RWPE2 (cell line): ENCODE results near the gene EPHA7.

Source experiments
- ATAC-seq: fragments of 200-7000 bp; cut with Tn5 transposase; 3 replicates; pipeline ENCODE4 v1.9.1; 2021; ENCODE audit warnings: low read depth
- DNase-seq: peaks from one replicate; pipeline ENCODE4 v3.0.0-alpha.2; 2020; ENCODE audit warnings: low spot score
- H3K27ac ChIP-seq: fragments of 450-650 bp; 2 replicates; pipeline ENCODE4 v1.5.1; 2017; ENCODE audit warnings: mild to moderate bottlenecking; ENCODE audit not compliant: poor library complexity, severe bottlenecking
- H3K27me3 ChIP-seq: fragments of 250-450 bp; sonication (Bioruptor Pico); 2 replicates; pipeline ENCODE4 v1.5.1; 2021; ENCODE audit warnings: mild to moderate bottlenecking, moderate library complexity; ENCODE audit not compliant: insufficient read depth, poor library complexity, severe bottlenecking
- H3K36me3 ChIP-seq: fragments of 250-450 bp; sonication (Bioruptor Pico); 2 replicates; pipeline ENCODE4 v1.5.1; 2020; ENCODE audit warnings: low read depth, mild to moderate bottlenecking, moderate library complexity
- H3K4me1 ChIP-seq: fragments of 250-450 bp; sonication (Bioruptor Pico); 2 replicates; pipeline ENCODE4 v1.5.1; 2021; ENCODE audit warnings: mild to moderate bottlenecking, moderate library complexity; ENCODE audit not compliant: insufficient read depth, poor library complexity, severe bottlenecking
- H3K4me3 ChIP-seq: fragments of 250-450 bp; sonication (Bioruptor Pico); 2 replicates; pipeline ENCODE4 v1.5.1; 2021; ENCODE audit warnings: mild to moderate bottlenecking, moderate library complexity; ENCODE audit not compliant: severe bottlenecking
- H3K9me3 ChIP-seq: fragments of 250-450 bp; sonication (Bioruptor Pico); 2 replicates; pipeline ENCODE4 v1.5.1; 2021; ENCODE audit warnings: mild to moderate bottlenecking, moderate library complexity; ENCODE audit not compliant: severe bottlenecking
- TF ChIP-seq, protein P1 (sequence below): fragments of 450-650 bp; IDR thresholded peaks from one replicate; pipeline ENCODE4 v1.5.1; 2017; ENCODE audit warnings: mild to moderate bottlenecking, moderate library complexity; ENCODE audit not compliant: poor library complexity, severe bottlenecking

The EPHA7 gene

DNA sequence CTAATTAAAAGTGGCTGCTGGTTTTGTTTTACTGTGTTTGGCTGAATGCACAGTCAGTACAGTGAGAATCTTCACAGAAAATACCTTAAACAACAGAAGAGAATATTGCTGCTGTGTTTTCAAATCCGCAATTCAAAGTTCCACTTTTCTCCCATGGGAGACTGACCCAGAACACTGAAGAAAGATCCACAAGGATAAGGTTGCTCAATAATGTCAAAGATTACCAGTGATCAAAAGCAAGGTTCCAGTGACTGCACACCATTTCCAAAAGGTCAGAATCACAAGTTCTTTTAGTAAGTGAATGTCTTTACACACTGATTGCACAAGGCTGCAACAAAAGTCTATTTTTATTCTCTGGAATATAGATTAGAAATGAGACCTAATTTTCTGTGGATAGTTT lies 82.3 kb downstream of the EPHA7 start:
- H3K27me3 ChIP-seq: no peaks in the 10 kb centered on the region
- TF ChIP-seq, protein P1, sequence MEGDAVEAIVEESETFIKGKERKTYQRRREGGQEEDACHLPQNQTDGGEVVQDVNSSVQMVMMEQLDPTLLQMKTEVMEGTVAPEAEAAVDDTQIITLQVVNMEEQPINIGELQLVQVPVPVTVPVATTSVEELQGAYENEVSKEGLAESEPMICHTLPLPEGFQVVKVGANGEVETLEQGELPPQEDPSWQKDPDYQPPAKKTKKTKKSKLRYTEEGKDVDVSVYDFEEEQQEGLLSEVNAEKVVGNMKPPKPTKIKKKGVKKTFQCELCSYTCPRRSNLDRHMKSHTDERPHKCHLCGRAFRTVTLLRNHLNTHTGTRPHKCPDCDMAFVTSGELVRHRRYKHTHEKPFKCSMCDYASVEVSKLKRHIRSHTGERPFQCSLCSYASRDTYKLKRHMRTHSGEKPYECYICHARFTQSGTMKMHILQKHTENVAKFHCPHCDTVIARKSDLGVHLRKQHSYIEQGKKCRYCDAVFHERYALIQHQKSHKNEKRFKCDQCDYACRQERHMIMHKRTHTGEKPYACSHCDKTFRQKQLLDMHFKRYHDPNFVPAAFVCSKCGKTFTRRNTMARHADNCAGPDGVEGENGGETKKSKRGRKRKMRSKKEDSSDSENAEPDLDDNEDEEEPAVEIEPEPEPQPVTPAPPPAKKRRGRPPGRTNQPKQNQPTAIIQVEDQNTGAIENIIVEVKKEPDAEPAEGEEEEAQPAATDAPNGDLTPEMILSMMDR: no peak
- no peak overlapping the region for H3K27ac ChIP-seq
- H3K9me3 ChIP-seq: no peaks in the 10 kb centered on the region
- no peaks in the 10 kb centered on the region for H3K4me1 ChIP-seq
- H3K36me3 ChIP-seq: 0 out of 2 replicates have a peak, but pooled peaks cover under 1% of the 10 kb centered on the region
- no peak overlapping the region for H3K4me3 ChIP-seq
- no peak for DNase-seq
- no peak for ATAC-seq

DNA sequence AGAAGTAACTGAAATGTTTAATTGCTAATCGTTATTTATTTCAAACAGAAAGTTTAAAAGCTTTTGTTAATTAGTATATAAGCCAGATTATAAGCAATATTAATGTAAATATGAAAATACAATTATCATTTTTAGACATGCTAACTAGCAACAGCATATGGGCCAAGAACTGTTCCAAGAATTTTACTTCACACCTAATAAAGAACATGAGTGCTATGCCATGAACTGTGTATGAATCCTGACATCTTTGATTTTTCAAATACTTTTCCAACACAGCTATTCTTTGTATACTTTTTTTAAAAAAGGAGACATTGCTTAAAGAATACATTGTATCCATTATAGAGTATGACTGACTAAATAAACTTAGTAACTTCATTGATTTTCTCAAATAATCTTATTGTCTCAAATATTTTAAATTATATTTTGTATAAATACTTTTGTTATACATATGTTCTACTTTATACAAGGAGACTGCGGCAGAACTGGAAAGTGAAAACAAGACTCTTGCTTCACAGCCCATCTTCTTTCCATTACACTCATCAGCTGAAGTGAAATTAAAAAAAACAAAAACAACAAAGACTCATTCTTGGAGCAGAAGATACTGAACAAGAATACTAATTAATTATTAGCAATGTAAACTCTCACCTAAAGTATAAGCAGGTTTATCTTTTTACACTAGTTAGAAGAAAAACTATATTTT lies 89.9 kb downstream of the EPHA7 start:
- TF ChIP-seq, protein P1: no peak
- Histone ChIP-seq H3K9me3 (no peaks in the 10 kb centered on the region), H3K4me1 (no peaks in the 10 kb centered on the region), H3K4me3 (no peak overlapping the region), H3K27me3 (no peaks in the 10 kb centered on the region), H3K27ac (no peak overlapping the region), H3K36me3 (0 out of 2 replicates have a peak, but pooled peaks cover 3% of the 10 kb centered on the region)
- ATAC-seq: no peak
- DNase-seq: no peak

DNA sequence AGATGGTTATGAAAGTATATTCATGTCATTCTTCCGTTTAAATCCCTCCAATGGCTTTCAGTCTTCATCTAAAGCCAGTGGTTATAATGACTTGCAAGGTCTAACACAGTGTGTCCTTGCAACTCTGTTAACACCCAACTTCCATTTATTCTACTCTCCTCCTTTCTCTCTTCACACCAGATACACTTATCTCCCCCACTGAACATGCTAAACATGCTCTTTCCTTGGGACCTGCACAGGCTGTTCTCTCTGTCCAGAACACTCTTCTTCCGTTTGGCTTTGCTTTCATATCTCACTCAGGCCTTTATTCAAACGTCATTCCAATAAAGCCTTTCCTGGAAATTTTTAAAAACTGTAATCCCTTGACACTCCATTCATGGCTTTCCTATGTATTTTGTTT lies 91.5 kb downstream of the EPHA7 start:
- TF ChIP-seq, protein P1: no peak
- Histone ChIP-seq H3K36me3 (0 out of 2 replicates have a peak, but pooled peaks cover 3% of the 10 kb centered on the region), H3K4me3 (no peak overlapping the region), H3K27ac (no peak overlapping the region), H3K9me3 (no peaks in the 10 kb centered on the region), H3K4me1 (no peaks in the 10 kb centered on the region), H3K27me3 (no peaks in the 10 kb centered on the region)
- no peak for ATAC-seq
- no peak for DNase-seq

DNA sequence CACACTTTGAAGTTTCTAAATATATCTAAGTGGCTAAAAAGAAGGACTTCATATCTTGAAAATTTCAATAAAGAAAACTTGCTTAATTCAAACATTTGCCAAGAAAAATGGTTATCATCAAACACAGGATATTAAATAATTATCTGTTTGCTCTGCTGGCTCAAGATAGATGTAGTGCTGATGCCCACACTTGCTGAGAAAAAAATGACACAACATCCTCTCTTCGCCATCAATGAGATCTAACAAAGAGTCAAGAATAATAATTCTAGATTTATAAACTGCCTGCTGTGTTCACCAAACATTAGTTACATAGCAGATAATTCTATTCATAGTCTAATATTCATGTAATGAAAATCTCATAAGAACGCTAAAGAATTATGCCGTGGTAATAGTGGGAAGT lies 93.6 kb downstream of the EPHA7 start:
- Histone ChIP-seq H3K27me3 (no peaks in the 10 kb centered on the region), H3K4me1 (no peaks in the 10 kb centered on the region), H3K36me3 (no peaks in the 10 kb centered on the region), H3K4me3 (no peak overlapping the region), H3K27ac (no peak overlapping the region), H3K9me3 (no peaks in the 10 kb centered on the region)
- TF ChIP-seq, protein P1: no peak
- ATAC-seq (no peak), DNase-seq (no peak)

DNA sequence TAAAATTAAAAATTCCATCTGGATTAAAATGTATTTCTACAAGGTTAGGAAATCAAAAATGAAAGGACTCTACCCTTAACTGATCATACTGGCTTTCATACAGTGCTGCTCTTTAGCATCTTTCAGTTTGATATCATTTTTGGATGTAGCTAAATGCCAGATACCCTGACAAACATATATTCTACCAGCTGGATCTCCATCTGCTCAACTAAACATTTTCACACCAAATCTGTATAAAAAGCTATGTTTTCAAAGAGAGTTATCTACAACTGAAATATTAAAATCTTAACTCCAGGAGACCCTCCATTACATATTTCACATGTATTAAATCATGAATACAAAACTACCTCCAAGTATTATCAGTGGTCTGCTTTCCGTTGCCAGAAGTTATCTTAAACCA lies 95.7 kb downstream of the EPHA7 start:
- Histone ChIP-seq H3K9me3 (no peaks in the 10 kb centered on the region), H3K27me3 (no peaks in the 10 kb centered on the region), H3K36me3 (no peaks in the 10 kb centered on the region), H3K27ac (no peak overlapping the region), H3K4me3 (no peak overlapping the region), H3K4me1 (no peaks in the 10 kb centered on the region)
- TF ChIP-seq, protein P1: no peak
- DNase-seq (no peak), ATAC-seq (no peak)
